ENCODE data around the gene UTRN. TPM values are rescaled to one million over a fixed set of nuclear protein-coding genes. Genes with fewer than 3 reads are reported as not detected.

The UTRN gene
- total and polyA plus RNA-seq, 12 donors, result 11.4 to 109 (median 84.4) TPM

DNA sequence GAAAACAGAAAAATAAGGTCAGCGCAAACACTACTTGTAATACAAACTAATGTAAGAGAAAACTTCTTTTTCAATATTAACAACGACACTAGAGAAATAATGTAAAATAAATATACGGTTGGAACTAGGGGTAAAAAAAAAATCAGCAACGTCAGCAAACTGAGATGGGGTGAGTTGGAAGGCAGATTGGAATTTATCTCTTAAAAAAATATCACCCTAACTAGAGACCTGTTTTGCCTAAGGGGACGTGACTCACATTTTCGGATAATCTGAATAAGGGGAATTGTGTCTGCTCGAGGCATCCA, 705 bp upstream of the UTRN start:
- DNase-seq, result no peak
- H3K4me3 ChIP-seq, result peak overlapping the region; percentile 67 to 96 (median 82)
- peaks cover 0 to 24% (median 18%) of the 10 kb centered on the region in 9 donors for H3K4me1 ChIP-seq
- H3K36me3 ChIP-seq, result peaks cover 0 to 6% (median 0%) of the 10 kb centered on the region in 9 donors
- peak overlapping the region; percentile 93 to 98 (median 96) for H3K27ac ChIP-seq
- TF ChIP-seq, protein P1, sequence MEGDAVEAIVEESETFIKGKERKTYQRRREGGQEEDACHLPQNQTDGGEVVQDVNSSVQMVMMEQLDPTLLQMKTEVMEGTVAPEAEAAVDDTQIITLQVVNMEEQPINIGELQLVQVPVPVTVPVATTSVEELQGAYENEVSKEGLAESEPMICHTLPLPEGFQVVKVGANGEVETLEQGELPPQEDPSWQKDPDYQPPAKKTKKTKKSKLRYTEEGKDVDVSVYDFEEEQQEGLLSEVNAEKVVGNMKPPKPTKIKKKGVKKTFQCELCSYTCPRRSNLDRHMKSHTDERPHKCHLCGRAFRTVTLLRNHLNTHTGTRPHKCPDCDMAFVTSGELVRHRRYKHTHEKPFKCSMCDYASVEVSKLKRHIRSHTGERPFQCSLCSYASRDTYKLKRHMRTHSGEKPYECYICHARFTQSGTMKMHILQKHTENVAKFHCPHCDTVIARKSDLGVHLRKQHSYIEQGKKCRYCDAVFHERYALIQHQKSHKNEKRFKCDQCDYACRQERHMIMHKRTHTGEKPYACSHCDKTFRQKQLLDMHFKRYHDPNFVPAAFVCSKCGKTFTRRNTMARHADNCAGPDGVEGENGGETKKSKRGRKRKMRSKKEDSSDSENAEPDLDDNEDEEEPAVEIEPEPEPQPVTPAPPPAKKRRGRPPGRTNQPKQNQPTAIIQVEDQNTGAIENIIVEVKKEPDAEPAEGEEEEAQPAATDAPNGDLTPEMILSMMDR (IDR thresholded peaks at IDR 0.05), result no peak
- 1% methylated on average over 7 of the region's 7 CpGs for WGBS, 2 donors
- ATAC-seq, result no peak
- H3K9me3 ChIP-seq, result no peaks in the 10 kb centered on the region
- H3K27me3 ChIP-seq, result no peaks in the 10 kb centered on the region
- intact Hi-C loops (cut with DNase I), result loop anchor here in 9 of 10 donors (1.0 to 10.0 kb wide), 13 partner anchors 18 to 198 kb away; no protein-coding TSS in a partner anchor

DNA sequence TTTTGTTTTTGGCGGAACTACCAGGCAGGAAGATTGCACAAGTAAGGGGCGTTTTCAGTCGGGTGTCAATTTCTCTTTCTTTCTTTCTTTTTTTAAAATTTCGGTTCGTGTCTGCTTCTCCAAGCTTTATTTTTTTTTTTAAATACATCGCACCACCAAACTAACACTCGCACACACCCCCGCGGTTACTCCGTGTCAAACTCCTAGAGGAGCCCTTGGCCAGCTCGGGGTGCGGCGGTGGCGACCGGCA, 338 bp downstream of the UTRN start:
- Histone ChIP-seq H3K27ac (peak overlapping the region; percentile 93 to 98 (median 96)), H3K27me3 (no peaks in the 10 kb centered on the region), H3K4me1 (peaks cover 0 to 24% (median 18%) of the 10 kb centered on the region in 9 donors), H3K4me3 (peak overlapping the region; percentile 67 to 96 (median 82)), H3K9me3 (no peaks in the 10 kb centered on the region), H3K36me3 (peaks cover 0 to 16% (median 0%) of the 10 kb centered on the region in 9 donors)
- intact Hi-C loops (cut with DNase I), result loop anchor here in 9 of 10 donors (1.0 to 10.0 kb wide), 18 partner anchors 19 to 197 kb away; partner anchors contain the start of gene STX11 (in 2 of the 9)
- DNase-seq, result no peak
- peak in 6 of 8 donors; percentile 5 to 54 (median 34) for ATAC-seq
- TF ChIP-seq, protein P1 (IDR thresholded peaks at IDR 0.05), result no peak
- WGBS, 2 donors, result 0% methylated on average over 15 of the region's 15 CpGs

DNA sequence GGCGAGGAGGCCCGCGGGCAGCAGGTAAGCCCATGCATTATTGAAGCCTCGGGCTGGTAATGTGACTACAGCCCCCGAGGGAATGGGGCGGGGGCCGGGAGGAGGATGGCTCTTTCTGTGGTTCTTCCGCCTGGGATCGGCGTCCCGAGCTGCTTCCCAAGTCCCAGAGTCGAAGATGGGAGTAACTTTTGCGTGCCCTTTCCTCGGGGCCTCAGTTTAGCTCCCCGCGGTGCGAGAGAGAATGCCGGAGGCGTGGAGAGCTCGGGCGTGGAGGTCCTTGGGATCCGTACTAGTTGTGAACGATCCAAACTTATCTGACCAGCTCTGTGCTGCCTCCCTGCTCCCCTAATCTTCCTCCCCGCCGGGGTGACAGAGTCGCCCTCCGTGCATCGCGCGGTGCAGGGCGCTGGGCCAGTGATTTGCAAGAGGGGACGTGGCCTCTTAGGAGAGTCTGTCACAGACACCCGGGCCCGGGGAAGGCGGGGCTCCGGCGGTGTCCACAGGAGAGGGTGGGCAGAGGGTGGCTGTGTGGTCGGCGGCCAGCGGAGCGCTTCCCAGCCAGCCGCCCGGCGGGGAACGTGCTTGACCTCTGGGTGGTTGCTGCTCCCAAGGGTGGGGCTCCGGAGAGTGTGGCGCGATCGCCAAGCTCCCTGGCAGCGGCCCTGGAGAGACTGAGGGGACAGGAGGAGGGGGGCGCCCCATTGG, 815 bp downstream of the UTRN start:
- H3K27me3 ChIP-seq, result no peaks in the 10 kb centered on the region
- WGBS, 2 donors, result 0 to 1% methylated on average over 51 of the region's 51 CpGs
- peak; percentile 74 to 85 for DNase-seq
- H3K27ac ChIP-seq, result peak overlapping the region; percentile 93 to 98 (median 96)
- H3K36me3 ChIP-seq, result peaks cover 0 to 17% (median 0%) of the 10 kb centered on the region in 9 donors
- TF ChIP-seq, protein P1 (IDR thresholded peaks at IDR 0.05), result no peak
- H3K4me1 ChIP-seq, result peaks cover 0 to 24% (median 18%) of the 10 kb centered on the region in 9 donors
- H3K4me3 ChIP-seq, result peak overlapping the region; percentile 67 to 96 (median 82)
- ATAC-seq, result peak; percentile 50 to 93 (median 80)
- intact Hi-C loops (cut with DNase I), result loop anchor here in 9 of 10 donors (1.0 to 10.0 kb wide), 18 partner anchors 19 to 197 kb away; partner anchors contain the start of gene STX11 (in 2 of the 9)
- no peaks in the 10 kb centered on the region for H3K9me3 ChIP-seq

DNA sequence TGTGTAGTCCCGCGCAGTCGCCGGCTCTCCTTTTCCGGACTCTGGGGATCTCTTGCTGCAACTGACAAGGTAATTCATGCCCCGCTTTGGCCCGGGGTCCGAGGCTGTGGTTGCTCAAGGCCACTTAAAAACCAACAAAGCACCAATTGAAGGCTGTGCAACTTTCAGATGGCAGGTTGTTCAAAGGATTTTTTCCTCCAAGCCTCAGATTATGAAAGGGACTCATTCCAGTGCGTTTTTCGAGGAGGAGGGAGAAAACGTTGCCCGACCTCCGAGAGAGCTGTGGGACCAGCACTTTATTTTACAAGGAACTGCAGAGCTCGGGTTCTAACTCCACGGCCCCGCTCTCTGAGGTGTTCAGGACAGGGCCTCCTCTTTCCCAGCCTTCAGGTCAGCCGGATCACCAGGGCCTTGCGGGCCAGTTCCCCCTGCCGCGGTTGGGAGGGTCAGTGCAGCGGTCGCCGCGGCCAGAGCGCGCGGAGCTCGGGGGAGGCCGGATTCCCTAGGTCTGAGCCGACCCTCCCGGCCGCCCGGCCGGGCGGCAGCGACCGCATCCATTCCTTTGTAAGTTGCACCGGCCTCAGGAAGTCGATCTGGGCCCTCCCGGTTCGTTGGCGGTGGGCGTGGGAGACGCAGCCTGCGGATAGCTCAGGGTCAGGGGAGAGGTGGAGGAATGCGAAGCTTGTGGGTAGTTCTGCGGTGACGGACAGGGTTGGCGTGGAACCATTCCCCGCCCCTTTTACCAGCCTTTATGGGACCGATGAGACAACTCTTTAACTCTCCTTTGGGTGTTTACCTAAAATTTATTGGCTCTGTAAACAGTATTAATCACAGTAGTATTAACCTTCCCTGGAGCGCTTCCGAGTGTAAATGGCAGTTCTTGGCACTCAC, 1.6 kb downstream of the UTRN start:
- Histone ChIP-seq H3K4me3 (peak overlapping the region; percentile 67 to 96 (median 82)), H3K36me3 (peaks cover 0 to 24% (median 0%) of the 10 kb centered on the region in 9 donors), H3K4me1 (peaks cover 0 to 30% (median 18%) of the 10 kb centered on the region in 9 donors), H3K9me3 (no peaks in the 10 kb centered on the region), H3K27me3 (no peaks in the 10 kb centered on the region), H3K27ac (peak overlapping the region; percentile 93 to 98 (median 96))
- intact Hi-C loops (cut with DNase I), result loop anchor here in 8 of 10 donors (1.0 to 10.0 kb wide), 13 partner anchors 56 to 191 kb away; partner anchors contain the start of gene STX11 (in 2 of the 8)
- ATAC-seq (peak; percentile 23 to 54 (median 42)), DNase-seq (peak; percentile 73 to 76)
- TF ChIP-seq, protein P1 (IDR thresholded peaks at IDR 0.05), result no peak
- 0 to 2% methylated on average over 53 of the region's 53 CpGs for WGBS, 2 donors
